ENCODE results near the gene ADGRA1. TPM values are rescaled to one million over a fixed set of nuclear protein-coding genes. Genes with fewer than 3 reads are reported as not detected.

ADGRA1 gene
- total and polyA plus RNA-seq, 2 of the 8 experiments (the other 6 are each of a cell fraction or from before 2014, with no cell fraction given) = 0.17 to 0.21 TPM

- H3K18ac ChIP-seq (ENCODE audit: extremely low read depth, low read length) = peak overlapping the region; percentile 80
- H3K14ac ChIP-seq (ENCODE audit: insufficient read length) = no peak overlapping the region
- peak overlapping the region; percentile 19 for H3K4ac ChIP-seq (replicated peaks; ENCODE audit: insufficient read length, low read depth, low read length)
- peaks cover 0 to 7% of the 10 kb centered on the region in 2 experiments for H4K20me1 ChIP-seq (replicated peaks in 1 of 2; ENCODE audit: control insufficient read depth in 1 of 2, insufficient read depth in 2 of 2, low read length in 2 of 2)
- peak overlapping the region; percentile 84 for H4K91ac ChIP-seq (replicated peaks; ENCODE audit: insufficient read length, low read length)
- H3K4me1 ChIP-seq (replicated peaks in 1 of 4; ENCODE audit: control insufficient read depth in 3 of 4, insufficient read depth in 4 of 4, low read length in 3 of 4) = peaks cover 3 to 41% (median 19%) of the 10 kb centered on the region in 4 experiments
- H3K36me3 ChIP-seq (ENCODE audit: control insufficient read depth in 2 of 4, insufficient read depth in 4 of 4, low read length in 3 of 4) = peaks cover 0 to 6% (median 2%) of the 10 kb centered on the region in 4 experiments; a peak in 2 of 8 replicates
- 0 out of 2 replicates have a peak overlapping the region, but pooled peaks have one; percentile 88 for H2BK15ac ChIP-seq (ENCODE audit: low read length)
- DNase-seq (ENCODE audit: low read depth in 1 of 2, low spot score in 2 of 2) (no peak), FAIRE-seq (no peak)
- H2BK120ac ChIP-seq (replicated peaks; ENCODE audit: low read depth, low read length) = peak overlapping the region; percentile 95
- POLR2A ChIA-PET (ENCODE audit: partially characterized antibody) = interaction anchor here (0.6 to 1.7 kb wide), 10 partner anchors 9 to 263 kb away, joined by 3 to 5 read pairs (median 3); no protein-coding TSS in a partner anchor
- no peak overlapping the region for H3K27ac ChIP-seq (ENCODE audit: low read depth, low read length)
- no peak overlapping the region for H2AFZ ChIP-seq (ENCODE audit: low read length)
- H4K5ac ChIP-seq (ENCODE audit: insufficient read length, low read depth, low read length) = peak overlapping the region; percentile 31
- H2AK5ac ChIP-seq (ENCODE audit: low read depth, low read length) = no peak overlapping the region; the same call in 1 of the 2 replicates
- H3K9me3 ChIP-seq (ENCODE audit: insufficient read depth in 2 of 2, low read depth in 1 of 2, low read length in 1 of 2) = no peaks in the 10 kb centered on the region
- H2BK5ac ChIP-seq (ENCODE audit: low read depth, low read length) = peak overlapping the region; percentile 81; the same call in 1 of the 2 replicates
- H3K4me3 ChIP-seq (ENCODE audit: extremely low read depth in 1 of 4, insufficient read depth in 2 of 4, low read depth in 3 of 4, low read length in 4 of 4) = peak overlapping the region in 1 of 4 experiments; percentile 44; a peak in 2 of 8 replicates
- no peak overlapping the region for H4K8ac ChIP-seq (ENCODE audit: extremely low read depth, insufficient read depth, low read length)
- H3K79me2 ChIP-seq (ENCODE audit: control insufficient read depth in 1 of 2, insufficient read depth in 2 of 2, low read length in 2 of 2) = peaks cover 0 to 10% of the 10 kb centered on the region in 2 experiments; a peak in 1 of 4 replicates
- no peak overlapping the region for H3K23ac ChIP-seq (ENCODE audit: insufficient read length)
- H3K27me3 ChIP-seq (replicated peaks in 1 of 4; ENCODE audit: control insufficient read depth in 3 of 4, extremely low read depth in 1 of 4, insufficient read depth in 3 of 4, low read length in 3 of 4) = peaks cover 0 to 5% (median 0%) of the 10 kb centered on the region in 4 experiments; a peak in 2 of 7 replicates
- WGBS, 2 experiments (ENCODE audit: extremely low coverage in 1 of 2, insufficient coverage in 1 of 2, insufficient read length in 1 of 2, insufficient replicate concordance in 2 of 2, low coverage in 1 of 2, low lambda C conversion rate in 2 of 2, missing lambda C conversion rate in 1 of 2) = 76% methylated on average over 19 of the region's 23 CpGs; no CpG with 5 or more reads in 1 of the 2 experiments
- CTCF ChIA-PET (ENCODE audit: partially characterized antibody) = interaction anchor here (0.6 to 3.0 kb wide), 8 partner anchors 13 to 442 kb away, joined by 3 to 20 read pairs (median 4); no protein-coding TSS in a partner anchor
- peaks cover 10% of the 10 kb centered on the region for H3K79me1 ChIP-seq (ENCODE audit: low read depth, low read length)
- H2BK20ac ChIP-seq (ENCODE audit: low read length) = peak overlapping the region; percentile 95; the same call in 1 of the 2 replicates
- no peak overlapping the region for H3K56ac ChIP-seq (replicated peaks; ENCODE audit: insufficient read length, low read depth, low read length)
- H3K23me2 ChIP-seq (ENCODE audit: low read depth, low read length) = peaks cover 12% of the 10 kb centered on the region; the same call in 1 of the 2 replicates
- no peak overlapping the region for H3K9ac ChIP-seq (replicated peaks in 1 of 4; ENCODE audit: extremely low read depth in 1 of 4, low read depth in 3 of 4, low read length in 3 of 4)
- peak overlapping the region; percentile 57 to 90; a peak in 3 of 4 replicates for H3K4me2 ChIP-seq (ENCODE audit: insufficient read depth in 1 of 2, low read depth in 2 of 2, low read length in 2 of 2)
- peak overlapping the region; percentile 80; the same call in 1 of the 2 replicates for H2BK12ac ChIP-seq (ENCODE audit: low read depth, low read length)
- TF ChIP-seq RNF2 (IDR thresholded peaks at IDR 0.05; ENCODE audit: borderline replicate concordance, low read depth, low read length, missing control alignments, poor library complexity, severe bottlenecking) (no peak), ASH2L (IDR thresholded peaks at IDR 0.05; ENCODE audit: low read length) (no peak), SRF (IDR thresholded peaks at IDR 0.05; ENCODE audit: low read depth, low read length) (no peak), SAP30 (IDR thresholded peaks at IDR 0.05; ENCODE audit: insufficient read depth, insufficient replicate concordance, low read length) (no peak), RAD21 (IDR thresholded peaks at IDR 0.05 in 1 of 2, conservative IDR thresholded peaks at IDR 0.05 in 1 of 2; ENCODE audit: low read depth in 2 of 2, low read length in 2 of 2) (peak; percentile 20; a peak in 2 of 4 replicates), POU5F1 (IDR thresholded peaks at IDR 0.05; ENCODE audit: low read depth, low read length) (no peak), GABPA (IDR thresholded peaks at IDR 0.05; ENCODE audit: borderline replicate concordance, insufficient read depth, low read length) (peak; percentile 59; the same call in 1 of the 2 replicates)
These were observed 71.3 kb downstream of the ADGRA1 start for GRCh38 chr10:133158756-133159610.
